WERI-Rb-1 (cell line): ENCODE results near the gene OSTC.
"Not testable (repeated sequence)": the region's sequence is repeated elsewhere in the genome, so short reads cannot be mapped to it uniquely, and the experiment has no call there.

Source experiments
- DNase-seq: peaks from one replicate; pipeline ENCODE4 v3.0.0-alpha.2; 2020
- H3K27ac ChIP-seq: fragments of 250-450 bp; sonication (Bioruptor Pico); 2 replicates; pipeline ENCODE4 v1.5.1; 2020; ENCODE audit warnings: mild to moderate bottlenecking, moderate library complexity
- H3K27me3 ChIP-seq: fragments of 250-450 bp; sonication (Bioruptor Pico); 2 replicates; pipeline ENCODE4 v1.5.1; 2021; ENCODE audit warnings: mild to moderate bottlenecking, low read depth, moderate library complexity; ENCODE audit not compliant: insufficient read depth, severe bottlenecking
- H3K36me3 ChIP-seq: fragments of 250-450 bp; sonication (Bioruptor Pico); 2 replicates; pipeline ENCODE4 v1.5.1; 2020; ENCODE audit warnings: mild to moderate bottlenecking, moderate library complexity
- H3K4me3 ChIP-seq: 2 replicates; pipeline ENCODE4 v1.5.1; 2011; ENCODE audit warnings: low read depth, mild to moderate bottlenecking, control low read depth, low read length
- H3K9me3 ChIP-seq: fragments of 250-450 bp; sonication (Bioruptor Pico); 2 replicates; pipeline ENCODE4 v1.5.1; 2021; ENCODE audit warnings: mild to moderate bottlenecking, moderate library complexity; ENCODE audit not compliant: severe bottlenecking
- CTCF ChIP-seq: IDR thresholded peaks from 2 replicates; pipeline ENCODE4 v1.5.1; 2011; ENCODE audit warnings: low read depth, mild to moderate bottlenecking, control low read depth, inconsistent platforms, low read length

OSTC gene

DNA sequence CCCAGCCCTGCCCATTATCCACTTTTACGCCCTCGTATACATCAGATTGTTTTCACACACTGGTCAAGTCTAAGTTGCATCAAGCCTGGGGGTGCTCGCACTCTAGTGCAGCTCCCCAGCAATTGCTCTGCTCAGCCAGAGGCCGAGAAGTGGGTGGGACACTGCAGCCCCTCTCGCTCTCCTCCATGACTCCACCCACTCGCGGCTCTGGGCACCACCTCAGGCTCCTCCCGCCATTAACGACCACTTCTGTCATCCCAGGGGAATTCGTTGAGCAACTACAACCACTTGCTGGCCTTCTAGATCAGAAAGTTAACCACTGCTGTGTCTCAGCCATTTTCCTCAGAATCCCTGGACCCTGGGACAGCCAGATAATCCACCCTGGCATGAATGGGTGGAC lies 58.8 kb downstream of the OSTC start:
- no peak for TF ChIP-seq CTCF
- H3K4me3 ChIP-seq, result no peak overlapping the region
- no peak overlapping the region for H3K27ac ChIP-seq
- H3K9me3 ChIP-seq, result no peaks in the 10 kb centered on the region
- no peaks in the 10 kb centered on the region for H3K36me3 ChIP-seq
- DNase-seq, result no peak
- H3K27me3 ChIP-seq, result no peaks in the 10 kb centered on the region

DNA sequence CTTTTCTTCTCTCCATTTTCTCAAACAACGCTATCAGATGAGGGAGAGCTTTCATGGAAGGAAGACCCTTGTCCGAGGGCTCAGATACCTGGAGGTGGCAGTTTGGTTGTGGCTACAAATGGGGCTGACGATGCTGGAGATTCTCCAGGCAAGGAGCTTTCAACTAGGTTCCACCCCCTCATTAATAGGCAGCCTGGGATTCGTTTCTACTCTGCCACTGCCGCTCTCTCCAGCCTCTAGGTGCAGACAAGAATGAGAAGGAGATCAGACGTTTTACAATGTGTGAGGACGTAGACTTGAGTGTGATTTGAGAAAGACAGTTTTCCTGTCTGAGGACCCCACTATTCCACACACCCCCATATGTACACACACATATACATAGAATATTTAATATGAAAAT lies 59.3 kb downstream of the OSTC start:
- Histone ChIP-seq H3K36me3 (no peaks in the 10 kb centered on the region), H3K4me3 (no peak overlapping the region), H3K27ac (no peak overlapping the region), H3K9me3 (no peaks in the 10 kb centered on the region), H3K27me3 (peaks cover 2% of the 10 kb centered on the region)
- DNase-seq, result no peak
- TF ChIP-seq CTCF, result no peak

DNA sequence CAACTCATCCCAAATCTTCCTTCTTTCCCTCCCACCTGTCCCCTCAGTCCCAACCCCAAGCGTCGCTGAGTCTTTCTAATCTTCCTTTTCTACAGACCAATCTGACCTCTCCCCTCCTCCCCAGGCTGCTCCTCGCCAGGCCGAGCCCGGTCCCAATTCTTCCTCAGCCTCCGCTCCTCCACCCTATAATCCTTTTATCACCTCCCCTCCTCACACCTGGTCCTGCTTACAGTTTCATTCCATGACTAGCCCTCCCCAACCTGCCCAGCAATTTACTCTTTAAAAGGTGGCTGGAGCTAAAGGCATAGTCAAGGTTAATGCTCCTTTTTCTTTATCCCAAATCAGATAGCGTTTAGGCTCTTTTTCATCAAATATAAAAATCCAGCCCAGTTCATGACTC lies 60.2 kb downstream of the OSTC start:
- H3K9me3 ChIP-seq, H3K4me3 ChIP-seq, DNase-seq, H3K36me3 ChIP-seq, H3K27ac ChIP-seq, H3K27me3 ChIP-seq: not testable (repeated sequence)

GRCh38 chr4:108714880-108715279 lies 64.5 kb downstream of the OSTC start:
- Histone ChIP-seq H3K27me3 (peaks cover 2% of the 10 kb centered on the region), H3K4me3 (no peak overlapping the region), H3K36me3 (no peaks in the 10 kb centered on the region), H3K27ac (no peak overlapping the region), H3K9me3 (no peaks in the 10 kb centered on the region)
- no peak for TF ChIP-seq CTCF
- DNase-seq, result no peak

- Histone ChIP-seq H3K27me3 (peaks cover 2% of the 10 kb centered on the region), H3K9me3 (no peaks in the 10 kb centered on the region), H3K4me3 (no peak overlapping the region), H3K36me3 (no peaks in the 10 kb centered on the region), H3K27ac (no peak overlapping the region)
- no peak for DNase-seq
- no peak for TF ChIP-seq CTCF
Measured at GRCh38 chr4:108716340-108716739, 65.9 kb downstream of the OSTC start.

DNA sequence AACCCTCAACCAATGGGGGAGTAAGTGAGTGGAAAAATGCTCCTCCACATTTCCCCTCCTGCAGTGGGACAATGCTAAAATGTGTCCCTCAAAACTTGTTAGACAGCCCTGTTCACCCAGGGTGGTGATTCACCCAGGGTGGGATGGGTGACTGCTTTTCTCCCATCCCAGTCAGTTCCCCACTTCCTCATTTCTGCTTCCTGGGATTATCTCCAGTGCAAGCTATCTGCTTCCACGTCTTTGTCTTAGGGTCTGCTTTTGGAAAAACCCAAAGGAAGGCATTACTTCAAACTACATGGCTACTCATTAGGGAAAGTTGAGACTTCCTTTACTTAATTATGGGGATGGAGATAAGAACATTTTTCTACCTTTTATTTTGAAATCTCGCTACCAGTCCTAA lies 67.0 kb downstream of the OSTC start:
- TF ChIP-seq CTCF, result no peak
- no peak for DNase-seq
- H3K36me3 ChIP-seq, result no peaks in the 10 kb centered on the region
- H3K4me3 ChIP-seq, result no peak overlapping the region
- no peak overlapping the region for H3K27ac ChIP-seq
- H3K27me3 ChIP-seq, result peaks cover 2% of the 10 kb centered on the region
- no peaks in the 10 kb centered on the region for H3K9me3 ChIP-seq
